Measurements from ENCODE around the gene EIF4EBP2. TPM values are rescaled to one million over a fixed set of nuclear protein-coding genes. Genes with fewer than 3 reads are reported as not detected.
A peak's percentile ranks its signal among the peaks of the same experiment; 100 is the strongest.

Gene EIF4EBP2
- total and polyA plus RNA-seq, 2 of the 13 experiments (the other 11 are each of a cell fraction or from before 2014, with no cell fraction given) = 16.9 to 22.0 TPM

DNA sequence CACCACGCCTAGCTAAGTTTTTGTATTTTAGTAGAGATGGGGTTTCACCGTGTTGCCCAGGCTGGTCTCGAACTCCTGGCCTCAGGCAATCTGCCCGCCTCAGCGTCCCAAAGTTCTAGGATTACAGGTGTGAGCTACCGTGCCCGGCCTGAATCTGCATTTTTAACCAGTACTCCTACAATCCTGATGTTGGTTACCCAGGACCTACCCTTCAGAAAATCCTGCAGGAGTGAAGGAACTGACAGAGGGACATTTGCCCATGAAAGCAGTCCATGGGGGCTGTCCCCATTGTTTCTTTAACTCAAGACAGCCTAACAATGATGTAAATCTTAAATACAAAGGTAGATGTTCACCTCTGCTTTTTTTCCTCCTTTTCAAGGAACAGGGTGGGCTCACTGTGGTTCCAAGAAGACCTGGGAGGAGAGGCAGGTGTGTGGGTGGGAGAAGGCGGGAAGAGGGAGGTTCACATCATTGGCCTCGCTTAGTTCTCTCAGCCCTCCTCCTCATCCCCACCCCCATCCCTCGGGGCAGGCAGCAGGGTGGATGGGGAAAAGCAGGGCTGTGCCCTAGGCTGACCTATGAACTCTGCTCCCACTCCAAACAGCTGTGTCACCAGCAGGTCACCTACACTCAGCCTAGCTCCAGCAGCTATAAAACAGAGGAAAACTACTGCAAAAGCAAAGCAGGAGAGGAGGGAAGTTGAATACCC is 35.0 kb upstream of the EIF4EBP2 start (continued):
- TF ChIP-seq ZBED4 (CRISPR knock-in tag; IDR thresholded peaks at IDR 0.05; ENCODE audit: borderline replicate concordance) = no peak
- no peak for TF ChIP-seq SIX1 (CRISPR knock-in tag; IDR thresholded peaks at IDR 0.05; ENCODE audit: borderline replicate concordance)
- peak; percentile 63; the same call in 1 of the 2 replicates for TF ChIP-seq TARDBP (CRISPR knock-in tag; IDR thresholded peaks at IDR 0.05)
- no peak for TF ChIP-seq CC2D1A (CRISPR knock-in tag; IDR thresholded peaks at IDR 0.05)
- TF ChIP-seq ATF2 (CRISPR knock-in tag; IDR thresholded peaks at IDR 0.05) = peak; percentile 50; the same call in 1 of the 2 replicates
- TF ChIP-seq ZNF691 (CRISPR knock-in tag; IDR thresholded peaks at IDR 0.05; ENCODE audit: borderline replicate concordance, low read depth) = no peak
- TF ChIP-seq THAP9 (CRISPR knock-in tag; IDR thresholded peaks at IDR 0.05; ENCODE audit: borderline replicate concordance) = no peak
- TF ChIP-seq ARID2 (CRISPR knock-in tag; IDR thresholded peaks at IDR 0.05; ENCODE audit: borderline replicate concordance) = no peak
- TF ChIP-seq, protein P1, sequence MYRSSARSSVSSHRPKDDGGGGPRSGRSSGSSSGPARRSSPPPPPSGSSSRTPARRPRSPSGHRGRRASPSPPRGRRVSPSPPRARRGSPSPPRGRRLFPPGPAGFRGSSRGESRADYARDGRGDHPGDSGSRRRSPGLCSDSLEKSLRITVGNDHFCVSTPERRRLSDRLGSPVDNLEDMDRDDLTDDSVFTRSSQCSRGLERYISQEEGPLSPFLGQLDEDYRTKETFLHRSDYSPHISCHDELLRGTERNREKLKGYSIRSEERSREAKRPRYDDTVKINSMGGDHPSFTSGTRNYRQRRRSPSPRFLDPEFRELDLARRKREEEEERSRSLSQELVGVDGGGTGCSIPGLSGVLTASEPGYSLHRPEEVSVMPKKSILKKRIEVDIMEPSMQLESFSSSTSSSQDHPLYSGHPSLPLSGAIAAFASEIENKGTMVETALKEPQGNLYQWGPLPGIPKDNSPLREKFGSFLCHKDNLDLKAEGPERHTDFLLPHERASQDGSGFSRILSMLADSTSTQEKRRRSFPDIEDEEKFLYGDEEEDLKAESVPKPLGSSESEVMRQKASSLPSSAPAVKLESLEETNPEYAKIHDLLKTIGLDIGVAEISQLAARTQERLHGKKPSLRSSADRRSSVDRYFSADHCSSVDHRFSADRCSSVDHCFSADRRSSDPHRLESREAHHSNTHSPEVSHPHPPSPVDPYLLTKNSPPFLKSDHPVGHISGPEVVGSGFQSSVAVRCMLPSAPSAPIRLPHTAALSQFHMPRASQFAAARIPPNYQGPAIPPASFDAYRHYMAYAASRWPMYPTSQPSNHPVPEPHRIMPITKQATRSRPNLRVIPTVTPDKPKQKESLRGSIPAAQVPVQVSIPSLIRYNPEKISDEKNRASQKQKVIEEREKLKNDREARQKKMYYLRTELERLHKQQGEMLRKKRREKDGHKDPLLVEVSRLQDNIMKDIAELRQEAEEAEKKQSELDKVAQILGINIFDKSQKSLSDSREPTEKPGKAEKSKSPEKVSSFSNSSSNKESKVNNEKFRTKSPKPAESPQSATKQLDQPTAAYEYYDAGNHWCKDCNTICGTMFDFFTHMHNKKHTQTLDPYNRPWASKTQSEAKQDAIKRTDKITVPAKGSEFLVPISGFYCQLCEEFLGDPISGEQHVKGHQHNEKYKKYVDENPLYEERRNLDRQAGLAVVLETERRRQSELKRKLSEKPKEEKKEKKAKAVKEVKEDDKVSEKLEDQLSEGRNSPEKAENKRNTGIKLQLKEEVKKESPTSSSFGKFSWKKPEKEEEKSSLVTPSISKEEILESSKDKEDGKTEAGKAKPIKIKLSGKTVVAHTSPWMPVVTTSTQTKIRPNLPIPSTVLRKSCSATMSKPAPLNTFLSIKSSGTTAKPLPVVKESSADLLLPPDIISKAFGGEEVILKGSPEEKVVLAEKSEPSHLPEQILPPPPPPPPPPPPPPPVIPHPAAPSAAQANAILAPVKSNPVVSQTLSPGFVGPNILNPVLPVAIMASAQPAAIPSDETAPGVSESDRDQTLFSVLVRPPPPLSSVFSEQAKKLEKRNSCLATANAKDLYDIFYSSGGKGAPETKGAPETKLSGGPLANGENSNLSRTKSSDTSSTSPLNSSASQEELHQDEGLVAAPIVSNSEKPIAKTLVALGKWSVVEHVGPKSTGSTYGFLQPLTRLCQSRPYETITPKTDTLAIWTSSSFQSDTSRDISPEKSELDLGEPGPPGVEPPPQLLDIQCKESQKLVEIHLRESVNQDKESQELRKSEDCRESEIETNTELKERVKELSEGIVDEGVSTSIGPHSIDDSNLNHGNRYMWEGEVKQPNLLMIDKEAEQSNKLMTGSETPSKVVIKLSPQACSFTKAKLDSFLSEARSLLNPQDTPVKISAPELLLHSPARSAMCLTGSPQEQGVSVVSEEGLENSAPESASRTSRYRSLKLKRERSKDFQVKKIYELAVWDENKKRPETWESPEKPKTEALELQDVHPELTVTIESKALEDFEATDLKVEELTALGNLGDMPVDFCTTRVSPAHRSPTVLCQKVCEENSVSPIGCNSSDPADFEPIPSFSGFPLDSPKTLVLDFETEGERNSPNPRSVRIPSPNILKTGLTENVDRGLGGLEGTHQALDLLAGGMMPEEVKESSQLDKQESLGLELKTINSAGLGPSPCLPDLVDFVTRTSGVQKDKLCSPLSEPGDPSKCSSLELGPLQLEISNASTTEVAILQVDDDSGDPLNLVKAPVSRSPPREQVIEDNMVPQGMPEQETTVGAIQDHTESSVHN (CRISPR knock-in tag; IDR thresholded peaks at IDR 0.05) = no peak
- TF ChIP-seq ATRX (CRISPR knock-in tag; IDR thresholded peaks at IDR 0.05; ENCODE audit: borderline replicate concordance) = no peak
